ENCODE results near the gene CCP110. TPM values are rescaled to one million over a fixed set of nuclear protein-coding genes. Genes with fewer than 3 reads are reported as not detected.

CCP110 gene
- total and polyA plus RNA-seq, 2 experiments from 2014 or later: 10.7 to 20.9 TPM

DNA sequence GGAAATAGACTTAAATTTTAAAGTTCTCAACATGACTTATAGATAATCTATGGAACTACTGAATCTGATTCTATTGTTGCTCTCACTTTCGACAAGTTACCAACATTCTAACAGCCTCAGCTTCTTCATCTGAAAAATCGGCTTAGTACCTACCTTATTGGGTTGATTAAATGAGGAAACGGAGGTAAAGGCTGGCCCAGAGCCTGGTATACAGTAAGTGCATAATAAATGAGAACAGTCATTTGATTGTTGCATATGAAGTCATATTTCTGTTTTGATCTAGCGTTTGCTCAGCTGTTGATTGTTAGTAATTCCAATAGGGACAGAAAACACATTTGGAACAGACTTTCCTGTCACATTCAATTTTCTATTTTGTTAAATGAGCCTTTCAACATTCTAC is 36.3 kb downstream of the CCP110 start:
- Histone ChIP-seq H3K4me2 (no peak overlapping the region), H3F3A (replicated peaks; ENCODE audit: low read depth) (0 out of 2 replicates have a peak, but pooled peaks cover 3% of the 10 kb centered on the region), H3K79me2 (replicated peaks; ENCODE audit: insufficient read depth) (peaks cover 51% of the 10 kb centered on the region), H4K20me1 (replicated peaks; ENCODE audit: insufficient read depth) (no peaks in the 10 kb centered on the region), H3K9me2 (ENCODE audit: insufficient read depth) (no peaks in the 10 kb centered on the region), H3K4me1 (ENCODE audit: insufficient read depth) (no peaks in the 10 kb centered on the region), H3K4me3 (no peak overlapping the region), H3K27ac (ENCODE audit: low read depth) (no peak overlapping the region), H3K27me3 (ENCODE audit: insufficient read depth) (no peaks in the 10 kb centered on the region), H3K36me3 (ENCODE audit: insufficient read depth) (no peaks in the 10 kb centered on the region), H2AFZ (no peak overlapping the region)
- peaks cover 34% of the 10 kb centered on the region for H3K36me3 Mint-ChIP-seq (ENCODE audit: low read depth)
- TF ChIP-seq EZH2 (IDR thresholded peaks at IDR 0.05; ENCODE audit: low read depth, unreplicated experiment): no peak
- TF ChIP-seq, protein P1, sequence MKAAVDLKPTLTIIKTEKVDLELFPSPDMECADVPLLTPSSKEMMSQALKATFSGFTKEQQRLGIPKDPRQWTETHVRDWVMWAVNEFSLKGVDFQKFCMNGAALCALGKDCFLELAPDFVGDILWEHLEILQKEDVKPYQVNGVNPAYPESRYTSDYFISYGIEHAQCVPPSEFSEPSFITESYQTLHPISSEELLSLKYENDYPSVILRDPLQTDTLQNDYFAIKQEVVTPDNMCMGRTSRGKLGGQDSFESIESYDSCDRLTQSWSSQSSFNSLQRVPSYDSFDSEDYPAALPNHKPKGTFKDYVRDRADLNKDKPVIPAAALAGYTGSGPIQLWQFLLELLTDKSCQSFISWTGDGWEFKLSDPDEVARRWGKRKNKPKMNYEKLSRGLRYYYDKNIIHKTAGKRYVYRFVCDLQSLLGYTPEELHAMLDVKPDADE (IDR thresholded peaks at IDR 0.05): no peak
- TF ChIP-seq EZH2phosphoT487 (IDR thresholded peaks at IDR 0.05; ENCODE audit: unreplicated experiment): no peak
- TF ChIP-seq JUNB (IDR thresholded peaks at IDR 0.05; ENCODE audit: unreplicated experiment): no peak
- no peak for TF ChIP-seq NANOG (IDR thresholded peaks at IDR 0.05; ENCODE audit: borderline replicate concordance)
- no peak overlapping the region for H3K27ac Mint-ChIP-seq
- H3K4me3 Mint-ChIP-seq: no peak overlapping the region
- peaks cover 10% of the 10 kb centered on the region for H3K9me3 Mint-ChIP-seq
- peaks cover 12% of the 10 kb centered on the region for H3K4me1 Mint-ChIP-seq
- peaks cover 11% of the 10 kb centered on the region for H3K27me3 Mint-ChIP-seq (ENCODE audit: insufficient read depth, low read depth, poor library complexity)
- no peak for ATAC-seq
- no peak for DNase-seq (ENCODE audit: low spot score)

DNA sequence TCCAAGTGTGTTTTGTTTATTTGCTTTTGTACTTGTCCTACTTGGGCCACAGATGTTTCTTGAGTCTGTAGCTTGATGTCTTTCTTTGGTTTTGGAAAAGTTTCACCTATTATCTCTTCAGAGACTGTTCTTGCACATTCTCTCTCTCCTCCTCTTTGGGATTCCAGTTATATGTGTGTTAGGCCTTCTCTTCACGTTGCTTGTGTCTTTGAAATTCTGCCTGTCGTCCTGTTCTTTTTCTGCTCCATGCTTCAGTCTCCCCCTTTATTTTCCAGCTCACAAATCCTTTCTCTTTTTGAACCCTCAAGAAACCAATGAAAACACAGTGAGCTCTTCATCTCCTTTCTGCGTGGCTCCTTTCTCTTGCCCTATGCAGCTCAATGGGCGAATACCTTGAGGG is 39.6 kb downstream of the CCP110 start:
- H3K4me3 ChIP-seq: no peak overlapping the region
- Mint-ChIP-seq H3K27me3 (ENCODE audit: insufficient read depth, low read depth, poor library complexity) (peaks cover 4% of the 10 kb centered on the region), H3K36me3 (ENCODE audit: low read depth) (peaks cover 53% of the 10 kb centered on the region), H3K4me1 (peaks cover 7% of the 10 kb centered on the region; the same call in 1 of the 3 replicates), H3K4me3 (no peak overlapping the region), H3K27ac (no peak overlapping the region), H3K9me3 (peaks cover 10% of the 10 kb centered on the region)
- H3K27ac ChIP-seq (ENCODE audit: low read depth): no peak overlapping the region
- no peaks in the 10 kb centered on the region for H3K27me3 ChIP-seq (ENCODE audit: insufficient read depth)
- H3K9me2 ChIP-seq (ENCODE audit: insufficient read depth): no peaks in the 10 kb centered on the region
- no peak for DNase-seq (ENCODE audit: low spot score)
- peaks cover 11% of the 10 kb centered on the region; the same call in 1 of the 2 replicates for H3K36me3 ChIP-seq (ENCODE audit: insufficient read depth)
- no peaks in the 10 kb centered on the region for H4K20me1 ChIP-seq (replicated peaks; ENCODE audit: insufficient read depth)
- peaks cover 34% of the 10 kb centered on the region for H3K79me2 ChIP-seq (replicated peaks; ENCODE audit: insufficient read depth)
- ATAC-seq: no peak
- H3K4me1 ChIP-seq (ENCODE audit: insufficient read depth): no peaks in the 10 kb centered on the region
- no peak overlapping the region for H3K4me2 ChIP-seq
- H3F3A ChIP-seq (replicated peaks; ENCODE audit: low read depth): no peaks in the 10 kb centered on the region
- H2AFZ ChIP-seq: no peak overlapping the region
- TF ChIP-seq ZNF331 (CRISPR knock-in tag; IDR thresholded peaks at IDR 0.05; ENCODE audit: low read depth): no peak
- TF ChIP-seq EZH2phosphoT487 (IDR thresholded peaks at IDR 0.05; ENCODE audit: unreplicated experiment): no peak
- no peak for TF ChIP-seq ZNF114 (CRISPR knock-in tag; IDR thresholded peaks at IDR 0.05)
- TF ChIP-seq, protein P2, sequence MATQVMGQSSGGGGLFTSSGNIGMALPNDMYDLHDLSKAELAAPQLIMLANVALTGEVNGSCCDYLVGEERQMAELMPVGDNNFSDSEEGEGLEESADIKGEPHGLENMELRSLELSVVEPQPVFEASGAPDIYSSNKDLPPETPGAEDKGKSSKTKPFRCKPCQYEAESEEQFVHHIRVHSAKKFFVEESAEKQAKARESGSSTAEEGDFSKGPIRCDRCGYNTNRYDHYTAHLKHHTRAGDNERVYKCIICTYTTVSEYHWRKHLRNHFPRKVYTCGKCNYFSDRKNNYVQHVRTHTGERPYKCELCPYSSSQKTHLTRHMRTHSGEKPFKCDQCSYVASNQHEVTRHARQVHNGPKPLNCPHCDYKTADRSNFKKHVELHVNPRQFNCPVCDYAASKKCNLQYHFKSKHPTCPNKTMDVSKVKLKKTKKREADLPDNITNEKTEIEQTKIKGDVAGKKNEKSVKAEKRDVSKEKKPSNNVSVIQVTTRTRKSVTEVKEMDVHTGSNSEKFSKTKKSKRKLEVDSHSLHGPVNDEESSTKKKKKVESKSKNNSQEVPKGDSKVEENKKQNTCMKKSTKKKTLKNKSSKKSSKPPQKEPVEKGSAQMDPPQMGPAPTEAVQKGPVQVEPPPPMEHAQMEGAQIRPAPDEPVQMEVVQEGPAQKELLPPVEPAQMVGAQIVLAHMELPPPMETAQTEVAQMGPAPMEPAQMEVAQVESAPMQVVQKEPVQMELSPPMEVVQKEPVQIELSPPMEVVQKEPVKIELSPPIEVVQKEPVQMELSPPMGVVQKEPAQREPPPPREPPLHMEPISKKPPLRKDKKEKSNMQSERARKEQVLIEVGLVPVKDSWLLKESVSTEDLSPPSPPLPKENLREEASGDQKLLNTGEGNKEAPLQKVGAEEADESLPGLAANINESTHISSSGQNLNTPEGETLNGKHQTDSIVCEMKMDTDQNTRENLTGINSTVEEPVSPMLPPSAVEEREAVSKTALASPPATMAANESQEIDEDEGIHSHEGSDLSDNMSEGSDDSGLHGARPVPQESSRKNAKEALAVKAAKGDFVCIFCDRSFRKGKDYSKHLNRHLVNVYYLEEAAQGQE (IDR thresholded peaks at IDR 0.05; ENCODE audit: unreplicated experiment): no peak
- no peak for TF ChIP-seq CREB1 (CRISPR knock-in tag; IDR thresholded peaks at IDR 0.05; ENCODE audit: low read depth)
- TF ChIP-seq EZH2 (IDR thresholded peaks at IDR 0.05; ENCODE audit: low read depth, unreplicated experiment): no peak
- TF ChIP-seq NANOG (IDR thresholded peaks at IDR 0.05; ENCODE audit: borderline replicate concordance): no peak
- TF ChIP-seq, protein P3, sequence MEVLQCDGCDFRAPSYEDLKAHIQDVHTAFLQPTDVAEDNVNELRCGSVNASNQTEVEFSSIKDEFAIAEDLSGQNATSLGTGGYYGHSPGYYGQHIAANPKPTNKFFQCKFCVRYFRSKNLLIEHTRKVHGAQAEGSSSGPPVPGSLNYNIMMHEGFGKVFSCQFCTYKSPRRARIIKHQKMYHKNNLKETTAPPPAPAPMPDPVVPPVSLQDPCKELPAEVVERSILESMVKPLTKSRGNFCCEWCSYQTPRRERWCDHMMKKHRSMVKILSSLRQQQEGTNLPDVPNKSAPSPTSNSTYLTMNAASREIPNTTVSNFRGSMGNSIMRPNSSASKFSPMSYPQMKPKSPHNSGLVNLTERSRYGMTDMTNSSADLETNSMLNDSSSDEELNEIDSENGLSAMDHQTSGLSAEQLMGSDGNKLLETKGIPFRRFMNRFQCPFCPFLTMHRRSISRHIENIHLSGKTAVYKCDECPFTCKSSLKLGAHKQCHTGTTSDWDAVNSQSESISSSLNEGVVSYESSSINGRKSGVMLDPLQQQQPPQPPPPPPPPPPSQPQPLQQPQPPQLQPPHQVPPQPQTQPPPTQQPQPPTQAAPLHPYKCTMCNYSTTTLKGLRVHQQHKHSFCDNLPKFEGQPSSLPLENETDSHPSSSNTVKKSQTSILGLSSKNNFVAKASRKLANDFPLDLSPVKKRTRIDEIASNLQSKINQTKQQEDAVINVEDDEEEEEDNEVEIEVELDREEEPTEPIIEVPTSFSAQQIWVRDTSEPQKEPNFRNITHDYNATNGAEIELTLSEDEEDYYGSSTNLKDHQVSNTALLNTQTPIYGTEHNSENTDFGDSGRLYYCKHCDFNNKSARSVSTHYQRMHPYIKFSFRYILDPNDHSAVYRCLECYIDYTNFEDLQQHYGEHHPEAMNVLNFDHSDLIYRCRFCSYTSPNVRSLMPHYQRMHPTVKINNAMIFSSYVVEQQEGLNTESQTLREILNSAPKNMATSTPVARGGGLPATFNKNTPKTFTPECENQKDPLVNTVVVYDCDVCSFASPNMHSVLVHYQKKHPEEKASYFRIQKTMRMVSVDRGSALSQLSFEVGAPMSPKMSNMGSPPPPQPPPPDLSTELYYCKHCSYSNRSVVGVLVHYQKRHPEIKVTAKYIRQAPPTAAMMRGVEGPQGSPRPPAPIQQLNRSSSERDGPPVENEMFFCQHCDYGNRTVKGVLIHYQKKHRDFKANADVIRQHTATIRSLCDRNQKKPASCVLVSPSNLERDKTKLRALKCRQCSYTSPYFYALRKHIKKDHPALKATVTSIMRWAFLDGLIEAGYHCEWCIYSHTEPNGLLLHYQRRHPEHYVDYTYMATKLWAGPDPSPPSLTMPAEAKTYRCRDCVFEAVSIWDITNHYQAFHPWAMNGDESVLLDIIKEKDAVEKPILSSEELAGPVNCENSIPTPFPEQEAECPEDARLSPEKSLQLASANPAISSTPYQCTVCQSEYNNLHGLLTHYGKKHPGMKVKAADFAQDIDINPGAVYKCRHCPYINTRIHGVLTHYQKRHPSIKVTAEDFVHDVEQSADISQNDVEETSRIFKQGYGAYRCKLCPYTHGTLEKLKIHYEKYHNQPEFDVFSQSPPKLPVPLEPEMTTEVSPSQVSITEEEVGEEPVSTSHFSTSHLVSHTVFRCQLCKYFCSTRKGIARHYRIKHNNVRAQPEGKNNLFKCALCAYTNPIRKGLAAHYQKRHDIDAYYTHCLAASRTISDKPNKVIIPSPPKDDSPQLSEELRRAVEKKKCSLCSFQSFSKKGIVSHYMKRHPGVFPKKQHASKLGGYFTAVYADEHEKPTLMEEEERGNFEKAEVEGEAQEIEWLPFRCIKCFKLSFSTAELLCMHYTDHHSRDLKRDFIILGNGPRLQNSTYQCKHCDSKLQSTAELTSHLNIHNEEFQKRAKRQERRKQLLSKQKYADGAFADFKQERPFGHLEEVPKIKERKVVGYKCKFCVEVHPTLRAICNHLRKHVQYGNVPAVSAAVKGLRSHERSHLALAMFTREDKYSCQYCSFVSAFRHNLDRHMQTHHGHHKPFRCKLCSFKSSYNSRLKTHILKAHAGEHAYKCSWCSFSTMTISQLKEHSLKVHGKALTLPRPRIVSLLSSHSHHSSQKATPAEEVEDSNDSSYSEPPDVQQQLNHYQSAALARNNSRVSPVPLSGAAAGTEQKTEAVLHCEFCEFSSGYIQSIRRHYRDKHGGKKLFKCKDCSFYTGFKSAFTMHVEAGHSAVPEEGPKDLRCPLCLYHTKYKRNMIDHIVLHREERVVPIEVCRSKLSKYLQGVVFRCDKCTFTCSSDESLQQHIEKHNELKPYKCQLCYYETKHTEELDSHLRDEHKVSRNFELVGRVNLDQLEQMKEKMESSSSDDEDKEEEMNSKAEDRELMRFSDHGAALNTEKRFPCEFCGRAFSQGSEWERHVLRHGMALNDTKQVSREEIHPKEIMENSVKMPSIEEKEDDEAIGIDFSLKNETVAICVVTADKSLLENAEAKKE (CRISPR knock-in tag; IDR thresholded peaks at IDR 0.05): no peak
- TF ChIP-seq JUNB (IDR thresholded peaks at IDR 0.05; ENCODE audit: unreplicated experiment): no peak

All from GM23338 (cell line).